Activated naive CD8-positive, alpha-beta T cell (primary cell): ENCODE measurements around the gene POLA2.

ENCODE experiments used
- H3K27ac Mint-ChIP-seq: one replicate; pipeline ENCODE4 v1.8.0; 2021; ENCODE audit warnings: mixed read lengths
- H3K27me3 Mint-ChIP-seq: one replicate; pipeline ENCODE4 v1.8.0; 2021; ENCODE audit warnings: mixed read lengths
- H3K36me3 Mint-ChIP-seq: one replicate; pipeline ENCODE4 v1.8.0; 2021; ENCODE audit warnings: mixed read lengths
- H3K4me1 Mint-ChIP-seq: one replicate; pipeline ENCODE4 v1.8.0; 2021; ENCODE audit warnings: low read depth, mixed read lengths
- H3K4me3 Mint-ChIP-seq: one replicate; pipeline ENCODE4 v1.8.0; 2021; ENCODE audit warnings: mild to moderate bottlenecking, mixed read lengths
- H3K9me3 Mint-ChIP-seq: one replicate; pipeline ENCODE4 v1.8.0; 2021; ENCODE audit warnings: low read depth, mixed read lengths

The POLA2 gene

GRCh38 chr11:65288706-65289536, 27.2 kb downstream of the POLA2 start:
- no peak overlapping the region for H3K27ac Mint-ChIP-seq
- no peaks in the 10 kb centered on the region for H3K9me3 Mint-ChIP-seq
- no peaks in the 10 kb centered on the region for H3K27me3 Mint-ChIP-seq
- H3K4me3 Mint-ChIP-seq, result no peak overlapping the region
- H3K4me1 Mint-ChIP-seq, result no peaks in the 10 kb centered on the region
- H3K36me3 Mint-ChIP-seq, result peaks cover 21% of the 10 kb centered on the region

DNA sequence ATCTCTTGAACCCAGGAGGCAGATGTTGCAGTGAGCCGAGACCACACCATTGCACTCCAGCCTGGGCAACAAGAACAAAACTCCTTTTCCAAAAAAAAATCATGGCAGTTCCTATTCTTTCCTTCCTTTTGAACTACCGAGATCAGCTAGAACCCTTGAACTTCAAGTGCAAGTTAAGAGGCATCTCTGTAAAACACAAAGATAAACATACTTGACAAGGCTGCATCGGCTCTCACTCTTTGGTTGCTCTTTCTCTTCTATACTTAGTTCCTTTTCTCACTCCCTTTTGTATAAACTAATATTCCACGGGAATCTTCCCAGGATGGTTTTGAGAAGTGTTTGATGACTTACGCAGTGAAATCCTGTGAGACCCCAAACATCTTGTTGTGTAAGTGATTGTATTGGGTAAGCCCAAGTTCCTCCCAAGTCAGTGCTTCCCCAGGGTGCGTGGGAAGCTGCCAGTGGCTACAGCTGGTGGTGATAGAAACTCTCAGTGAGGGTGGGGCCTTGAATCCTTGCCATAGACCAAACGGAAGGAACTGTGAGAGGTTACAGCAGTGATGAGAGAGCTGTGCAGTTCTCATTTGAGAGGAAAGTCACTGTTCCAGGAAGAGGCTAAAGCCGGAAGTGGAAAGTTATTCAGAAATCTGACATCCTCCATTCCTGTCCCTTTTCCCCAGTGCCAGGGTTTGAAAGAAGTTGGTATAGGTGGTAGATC, 28.8 kb downstream of the POLA2 start:
- Mint-ChIP-seq H3K4me3 (no peak overlapping the region), H3K9me3 (no peaks in the 10 kb centered on the region), H3K36me3 (peaks cover 23% of the 10 kb centered on the region), H3K4me1 (no peaks in the 10 kb centered on the region), H3K27me3 (no peaks in the 10 kb centered on the region), H3K27ac (peak overlapping the region; percentile 34)

GRCh38 chr11:65291613-65292012, 29.9 kb downstream of the POLA2 start:
- Mint-ChIP-seq H3K27me3 (no peaks in the 10 kb centered on the region), H3K36me3 (peaks cover 20% of the 10 kb centered on the region), H3K9me3 (no peaks in the 10 kb centered on the region), H3K4me1 (no peaks in the 10 kb centered on the region), H3K4me3 (no peak overlapping the region), H3K27ac (no peak overlapping the region)

GRCh38 chr11:65292890-65293289, 31.1 kb downstream of the POLA2 start:
- no peak overlapping the region for H3K27ac Mint-ChIP-seq
- no peak overlapping the region for H3K4me3 Mint-ChIP-seq
- no peaks in the 10 kb centered on the region for H3K9me3 Mint-ChIP-seq
- H3K36me3 Mint-ChIP-seq, result peaks cover 13% of the 10 kb centered on the region
- no peaks in the 10 kb centered on the region for H3K4me1 Mint-ChIP-seq
- no peaks in the 10 kb centered on the region for H3K27me3 Mint-ChIP-seq

DNA sequence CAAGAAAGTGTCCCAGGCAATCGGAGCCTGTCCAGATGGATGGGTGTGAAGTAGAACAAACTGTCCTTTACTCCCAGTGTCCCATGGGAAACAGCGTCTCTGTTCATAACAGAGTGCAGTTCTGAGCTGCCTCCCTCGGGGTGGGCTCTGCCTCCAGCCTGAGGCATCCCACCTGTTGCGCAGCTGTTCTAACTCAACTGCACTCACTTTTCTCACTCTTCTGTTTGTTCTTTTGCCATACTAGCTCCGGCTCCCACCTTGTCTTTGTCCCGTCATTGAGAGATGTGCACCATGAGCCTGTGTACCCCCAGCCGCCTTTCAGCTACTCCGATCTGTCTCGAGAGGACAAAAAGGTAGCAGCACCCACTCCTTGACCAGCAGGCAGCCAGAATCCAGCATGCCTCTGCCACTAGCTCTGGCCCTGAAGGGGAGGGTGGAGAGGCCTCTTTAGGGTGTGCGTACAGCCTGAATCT, 32.2 kb downstream of the POLA2 start:
- Mint-ChIP-seq H3K36me3 (peaks cover 13% of the 10 kb centered on the region), H3K27me3 (no peaks in the 10 kb centered on the region), H3K4me3 (no peak overlapping the region), H3K9me3 (no peaks in the 10 kb centered on the region), H3K4me1 (no peaks in the 10 kb centered on the region), H3K27ac (no peak overlapping the region)

DNA sequence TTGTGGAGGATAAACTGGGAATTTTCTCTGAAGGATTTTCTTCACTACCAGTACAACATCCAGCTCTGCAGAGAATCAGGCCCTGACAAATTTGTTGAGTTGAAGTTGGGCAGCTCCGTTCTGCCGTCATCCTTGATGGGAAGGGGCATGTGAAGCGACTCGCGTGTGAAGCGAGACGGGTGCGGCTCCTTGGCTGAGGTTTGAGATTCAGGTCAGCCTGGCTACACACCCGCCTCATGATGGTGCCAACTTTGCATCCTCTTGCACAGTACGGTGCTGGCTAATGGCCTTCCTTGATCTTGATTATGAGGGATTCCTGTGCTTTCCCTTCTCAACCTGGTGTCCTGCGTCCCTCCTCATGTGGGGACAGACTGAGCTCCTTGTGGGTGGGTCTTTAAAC, 33.2 kb downstream of the POLA2 start:
- no peaks in the 10 kb centered on the region for H3K27me3 Mint-ChIP-seq
- H3K4me1 Mint-ChIP-seq, result no peaks in the 10 kb centered on the region
- H3K36me3 Mint-ChIP-seq, result peaks cover 9% of the 10 kb centered on the region
- no peak overlapping the region for H3K4me3 Mint-ChIP-seq
- no peak overlapping the region for H3K27ac Mint-ChIP-seq
- H3K9me3 Mint-ChIP-seq, result no peaks in the 10 kb centered on the region

GRCh38 chr11:65295571-65296341, 34.0 kb downstream of the POLA2 start:
- Mint-ChIP-seq H3K27ac (no peak overlapping the region), H3K4me3 (no peak overlapping the region), H3K4me1 (no peaks in the 10 kb centered on the region), H3K27me3 (no peaks in the 10 kb centered on the region), H3K9me3 (no peaks in the 10 kb centered on the region), H3K36me3 (peaks cover 5% of the 10 kb centered on the region)

GRCh38 chr11:65297026-65297672, 35.4 kb downstream of the POLA2 start:
- Mint-ChIP-seq H3K27ac (no peak overlapping the region), H3K4me1 (no peaks in the 10 kb centered on the region), H3K9me3 (no peaks in the 10 kb centered on the region), H3K4me3 (no peak overlapping the region), H3K36me3 (peaks cover 5% of the 10 kb centered on the region), H3K27me3 (no peaks in the 10 kb centered on the region)

DNA sequence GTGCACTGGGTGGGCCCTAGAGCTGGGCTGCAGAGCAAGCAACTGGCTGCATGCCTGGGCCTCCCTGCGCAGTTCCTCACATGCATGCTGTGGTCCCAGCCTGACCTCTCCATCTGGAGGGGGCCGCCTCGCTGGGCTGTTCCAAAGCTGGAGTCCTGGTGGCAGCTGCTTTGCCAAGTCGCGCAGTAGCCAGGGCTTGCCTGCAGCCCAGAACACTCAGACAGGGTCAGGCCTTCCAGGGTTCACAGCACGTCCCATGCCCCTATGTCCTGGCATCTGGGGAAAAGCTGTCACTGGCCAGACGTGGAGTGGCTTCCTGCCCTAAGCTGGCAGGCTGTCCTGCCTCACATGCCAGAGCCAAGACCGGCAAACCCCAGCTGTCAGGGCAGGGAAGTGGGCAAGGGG, 36.4 kb downstream of the POLA2 start:
- Mint-ChIP-seq H3K4me3 (no peak overlapping the region), H3K36me3 (peaks cover 5% of the 10 kb centered on the region), H3K27ac (no peak overlapping the region), H3K27me3 (no peaks in the 10 kb centered on the region), H3K4me1 (no peaks in the 10 kb centered on the region), H3K9me3 (no peaks in the 10 kb centered on the region)

DNA sequence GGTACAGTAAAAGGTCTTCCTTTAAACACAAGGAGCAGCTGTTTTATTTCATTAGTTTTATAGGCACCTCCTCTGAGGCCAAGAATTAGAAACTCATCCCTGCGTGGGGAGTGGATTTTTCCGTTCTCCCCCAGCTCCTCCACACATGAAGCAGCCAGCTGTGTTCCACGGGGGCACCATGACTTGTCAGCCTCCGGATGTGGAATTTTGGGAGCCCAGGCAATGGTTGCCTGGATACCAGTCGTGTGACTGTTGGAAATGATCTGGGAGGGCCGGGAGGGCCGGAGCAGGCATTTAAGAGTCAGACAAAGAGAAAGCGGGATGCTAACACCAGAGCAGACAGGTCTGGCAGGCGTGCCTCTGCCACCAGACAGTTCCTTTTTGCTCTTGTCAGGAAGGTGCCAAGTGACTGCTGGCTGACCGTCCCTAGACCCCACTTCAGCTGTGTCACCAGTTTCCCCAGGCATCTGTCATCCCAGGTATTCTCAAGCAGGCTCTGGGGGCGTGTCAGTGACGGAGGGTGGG, 37.0 kb downstream of the POLA2 start:
- Mint-ChIP-seq H3K27ac (no peak overlapping the region), H3K4me1 (no peaks in the 10 kb centered on the region), H3K9me3 (no peaks in the 10 kb centered on the region), H3K4me3 (no peak overlapping the region), H3K36me3 (peaks cover 3% of the 10 kb centered on the region), H3K27me3 (no peaks in the 10 kb centered on the region)

- Mint-ChIP-seq H3K4me3 (no peak overlapping the region), H3K27ac (no peak overlapping the region), H3K4me1 (no peaks in the 10 kb centered on the region), H3K9me3 (no peaks in the 10 kb centered on the region), H3K27me3 (no peaks in the 10 kb centered on the region), H3K36me3 (no peaks in the 10 kb centered on the region)
Observed at GRCh38 chr11:65300621-65301275, 39.0 kb downstream of the POLA2 start.

DNA sequence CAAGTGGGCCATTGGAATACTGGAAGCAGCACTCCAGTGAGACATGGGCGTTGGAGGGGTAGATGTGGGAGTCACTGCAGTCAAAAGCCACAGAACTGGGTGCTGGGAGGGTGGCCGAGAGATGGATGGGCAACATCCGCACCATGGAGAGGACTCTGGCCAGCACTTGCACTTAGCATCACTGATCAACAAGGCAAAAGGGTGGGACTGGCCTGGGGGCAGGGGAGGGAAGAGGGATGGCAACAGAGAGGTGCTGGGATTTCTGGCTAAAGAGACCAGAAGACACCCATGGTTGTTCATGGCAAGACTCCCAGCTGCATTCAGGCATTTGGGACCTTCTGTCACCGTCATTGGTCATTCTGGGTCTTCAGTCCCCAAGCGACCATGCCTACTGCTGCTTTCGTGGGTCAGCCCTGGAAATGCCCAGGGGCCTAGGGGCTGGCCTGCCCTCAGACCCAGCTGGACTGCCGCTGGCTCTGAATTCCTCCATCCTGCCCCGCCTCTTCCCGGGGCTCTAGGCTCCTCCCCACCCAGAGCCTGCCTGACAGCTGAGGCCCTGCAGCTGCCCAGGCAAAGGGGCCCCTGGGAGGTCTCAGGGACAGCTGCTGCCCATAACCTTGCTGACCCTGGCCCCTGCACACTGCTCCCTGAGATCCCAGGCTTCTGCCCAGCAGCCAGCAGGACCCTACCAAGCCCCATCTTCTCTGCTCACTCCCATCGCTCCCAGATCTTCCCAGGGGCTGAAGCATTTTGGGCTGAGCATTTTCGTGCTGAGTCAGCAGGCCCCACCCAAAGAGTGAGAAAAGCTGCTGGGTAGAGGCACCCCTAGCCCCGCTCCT, 39.9 kb downstream of the POLA2 start:
- no peak overlapping the region for H3K4me3 Mint-ChIP-seq
- no peaks in the 10 kb centered on the region for H3K4me1 Mint-ChIP-seq
- H3K9me3 Mint-ChIP-seq, result no peaks in the 10 kb centered on the region
- no peak overlapping the region for H3K27ac Mint-ChIP-seq
- no peaks in the 10 kb centered on the region for H3K36me3 Mint-ChIP-seq
- H3K27me3 Mint-ChIP-seq, result no peaks in the 10 kb centered on the region

DNA sequence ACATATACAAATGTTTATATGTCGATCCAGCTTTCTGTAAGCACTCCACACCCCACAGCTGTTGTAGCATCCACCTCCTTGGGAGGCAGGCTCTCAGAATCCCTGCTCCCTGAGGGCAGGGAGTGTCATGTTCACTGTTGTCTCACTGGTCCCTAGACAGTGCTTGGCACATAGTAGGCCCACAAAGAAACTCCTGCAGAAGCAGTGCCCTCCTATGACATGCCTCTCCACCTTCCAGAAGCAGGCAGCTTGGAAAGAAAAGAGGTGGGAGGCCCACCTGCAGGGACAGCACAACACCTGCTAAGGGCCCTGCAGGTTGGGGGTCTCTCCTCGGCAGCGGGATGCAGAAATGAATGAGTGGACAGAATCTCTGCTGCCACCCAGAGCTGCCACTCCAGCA, 41.8 kb downstream of the POLA2 start:
- Mint-ChIP-seq H3K9me3 (no peaks in the 10 kb centered on the region), H3K36me3 (no peaks in the 10 kb centered on the region), H3K27me3 (no peaks in the 10 kb centered on the region), H3K27ac (no peak overlapping the region), H3K4me1 (no peaks in the 10 kb centered on the region), H3K4me3 (no peak overlapping the region)
